Measurements from ENCODE around the gene SPG7.

- TF ChIP-seq CTCF (IDR thresholded peaks at IDR 0.05) (no peak), EZH2 (IDR thresholded peaks at IDR 0.05) (no peak)
Measured at GRCh38 chr16:89544713-89545043, 36.5 kb downstream of the SPG7 start.
